ENCODE measurements around the gene CCDC57.
"Not testable (repeated sequence)": the region's sequence is repeated elsewhere in the genome, so short reads cannot be mapped to it uniquely, and the experiment has no call there.

The CCDC57 gene

GRCh38 chr17:82179946-82180475, 32.6 kb downstream of the CCDC57 start:
- no peak overlapping the region for H3K4me3 ChIP-seq (ENCODE audit: low read length in 2 of 2)
- no peak overlapping the region for H3K9ac ChIP-seq (ENCODE audit: low read length in 2 of 2)
- H3K27ac ChIP-seq (ENCODE audit: low read length), result no peak overlapping the region
- no peaks in the 10 kb centered on the region for H3K9me3 ChIP-seq (ENCODE audit: control insufficient read depth in 2 of 2, low read length in 2 of 2)
- no peaks in the 10 kb centered on the region for H3K4me1 ChIP-seq (ENCODE audit: control insufficient read depth, insufficient read depth, low read length)
- peaks cover 33 to 35% of the 10 kb centered on the region in 2 donors for H3K36me3 ChIP-seq (ENCODE audit: control insufficient read depth in 2 of 2, insufficient read depth in 2 of 2, low read length in 2 of 2)
- no peaks in the 10 kb centered on the region for H3K27me3 ChIP-seq (ENCODE audit: control insufficient read depth in 1 of 2, insufficient read depth in 2 of 2, low read length in 2 of 2)

DNA sequence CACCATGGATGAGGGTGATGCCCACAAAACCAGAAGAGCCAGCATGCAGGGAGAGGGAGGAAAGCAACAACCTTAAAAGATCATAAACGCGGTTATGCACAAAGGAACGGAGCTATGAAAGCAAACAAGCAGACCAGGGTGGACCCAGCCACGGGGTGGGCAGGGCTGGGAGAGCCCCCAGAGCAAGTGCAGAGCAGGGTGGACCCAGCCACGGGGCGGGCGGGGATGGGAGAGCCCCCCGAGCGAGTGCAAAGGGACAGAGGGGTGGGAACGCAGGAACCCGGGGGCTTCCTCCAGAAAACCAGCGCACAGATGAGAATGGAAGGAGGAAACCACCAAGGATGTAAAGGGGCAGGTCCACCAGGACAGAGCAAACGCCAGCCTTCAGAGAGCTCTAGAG, 33.2 kb downstream of the CCDC57 start:
- no peak overlapping the region for H3K9ac ChIP-seq (ENCODE audit: low read length in 2 of 2)
- no peaks in the 10 kb centered on the region for H3K27me3 ChIP-seq (ENCODE audit: control insufficient read depth in 1 of 2, insufficient read depth in 2 of 2, low read length in 2 of 2)
- peaks cover 27 to 29% of the 10 kb centered on the region in 2 donors for H3K36me3 ChIP-seq (ENCODE audit: control insufficient read depth in 2 of 2, insufficient read depth in 2 of 2, low read length in 2 of 2)
- no peak overlapping the region for H3K27ac ChIP-seq (ENCODE audit: low read length)
- H3K4me3 ChIP-seq (ENCODE audit: low read length in 2 of 2), result no peak overlapping the region
- no peaks in the 10 kb centered on the region for H3K9me3 ChIP-seq (ENCODE audit: control insufficient read depth in 2 of 2, low read length in 2 of 2)
- H3K4me1 ChIP-seq (ENCODE audit: control insufficient read depth, insufficient read depth, low read length), result no peaks in the 10 kb centered on the region

- peaks cover 22 to 24% of the 10 kb centered on the region in 2 donors for H3K36me3 ChIP-seq (ENCODE audit: control insufficient read depth in 2 of 2, insufficient read depth in 2 of 2, low read length in 2 of 2)
- H3K4me3 ChIP-seq (ENCODE audit: low read length in 2 of 2), result no peak overlapping the region
- no peaks in the 10 kb centered on the region for H3K27me3 ChIP-seq (ENCODE audit: control insufficient read depth in 1 of 2, insufficient read depth in 2 of 2, low read length in 2 of 2)
- H3K9ac ChIP-seq (ENCODE audit: low read length in 2 of 2), result no peak overlapping the region
- no peaks in the 10 kb centered on the region for H3K4me1 ChIP-seq (ENCODE audit: control insufficient read depth, insufficient read depth, low read length)
- H3K27ac ChIP-seq (ENCODE audit: low read length), result no peak overlapping the region
- H3K9me3 ChIP-seq (ENCODE audit: control insufficient read depth in 2 of 2, low read length in 2 of 2), result no peaks in the 10 kb centered on the region
Measured at GRCh38 chr17:82178499-82179261, 34.0 kb downstream of the CCDC57 start.

DNA sequence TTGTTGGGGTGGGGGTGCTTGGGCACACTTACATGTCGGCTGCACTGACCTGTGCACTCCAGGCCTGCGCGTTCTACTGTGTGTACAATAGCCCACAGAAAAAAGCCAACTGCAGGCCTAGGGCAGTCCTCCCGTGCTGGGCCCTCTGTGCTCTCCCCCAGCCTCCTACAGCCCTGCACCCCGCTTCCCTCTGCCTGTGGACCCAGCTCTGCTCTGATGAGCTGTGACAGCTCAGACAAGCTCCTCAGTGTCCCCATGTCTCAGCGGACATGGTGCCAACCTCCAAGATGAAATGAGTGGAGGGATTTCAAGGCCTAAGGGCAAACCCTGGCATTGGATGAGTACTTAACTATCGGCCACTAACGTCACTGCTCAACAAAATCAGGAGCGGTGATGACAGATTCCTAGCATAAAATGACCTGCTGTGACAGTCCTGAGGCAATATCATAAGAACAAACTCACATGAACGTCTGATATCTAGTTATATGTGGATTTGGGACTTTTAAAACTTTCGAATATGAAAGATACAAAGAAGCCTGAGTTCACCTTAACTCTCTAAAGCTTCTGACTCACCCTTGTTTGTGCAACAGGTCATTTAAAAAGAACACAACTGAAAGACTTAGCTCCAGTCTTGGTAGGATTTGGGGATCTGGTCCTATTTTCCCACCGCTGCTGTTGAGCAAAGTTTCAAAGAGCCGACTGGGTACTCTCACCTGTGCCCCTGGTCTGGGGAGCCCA, 34.7 kb downstream of the CCDC57 start:
- Histone ChIP-seq H3K27ac (ENCODE audit: low read length) (no peak overlapping the region), H3K9me3 (ENCODE audit: control insufficient read depth in 2 of 2, low read length in 2 of 2) (no peaks in the 10 kb centered on the region), H3K4me3 (ENCODE audit: low read length in 2 of 2) (no peak overlapping the region), H3K36me3 (ENCODE audit: control insufficient read depth in 2 of 2, insufficient read depth in 2 of 2, low read length in 2 of 2) (peaks cover 15 to 20% of the 10 kb centered on the region in 2 donors), H3K27me3 (ENCODE audit: control insufficient read depth in 1 of 2, insufficient read depth in 2 of 2, low read length in 2 of 2) (no peaks in the 10 kb centered on the region), H3K9ac (ENCODE audit: low read length in 2 of 2) (no peak overlapping the region), H3K4me1 (ENCODE audit: control insufficient read depth, insufficient read depth, low read length) (no peaks in the 10 kb centered on the region)

GRCh38 chr17:82177276-82177675, 35.4 kb downstream of the CCDC57 start:
- Histone ChIP-seq H3K9ac (ENCODE audit: low read length in 2 of 2) (no peak overlapping the region), H3K36me3 (ENCODE audit: control insufficient read depth in 2 of 2, insufficient read depth in 2 of 2, low read length in 2 of 2) (peaks cover 19 to 23% of the 10 kb centered on the region in 2 donors), H3K4me3 (ENCODE audit: low read length in 2 of 2) (no peak overlapping the region)

DNA sequence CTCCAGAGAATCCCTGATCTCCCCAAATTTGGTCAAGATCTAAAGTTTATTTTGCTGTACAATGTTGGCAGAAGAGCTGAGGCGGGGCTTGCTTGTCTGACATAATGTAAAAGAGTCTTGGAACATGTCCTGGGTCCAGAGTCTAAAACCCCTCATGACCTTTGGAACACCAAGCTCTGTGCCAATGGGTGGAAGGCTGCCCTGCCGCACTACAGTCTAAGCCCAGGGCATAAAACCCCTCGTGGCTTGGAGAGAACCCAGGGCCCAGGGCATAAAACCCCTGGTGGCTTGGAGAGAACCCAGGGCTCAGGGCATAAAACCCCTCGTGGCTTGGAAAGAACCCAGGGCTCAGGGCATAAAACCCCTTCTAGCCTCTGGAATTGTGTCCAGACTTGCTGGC, 36.7 kb downstream of the CCDC57 start:
- H3K27me3 ChIP-seq (ENCODE audit: control insufficient read depth in 1 of 2, insufficient read depth in 2 of 2, low read length in 2 of 2), result no peaks in the 10 kb centered on the region
- H3K9ac ChIP-seq (ENCODE audit: low read length in 2 of 2), result no peak overlapping the region
- peaks cover 25 to 28% of the 10 kb centered on the region in 2 donors for H3K36me3 ChIP-seq (ENCODE audit: control insufficient read depth in 2 of 2, insufficient read depth in 2 of 2, low read length in 2 of 2)
- H3K27ac ChIP-seq (ENCODE audit: low read length), result no peak overlapping the region
- H3K9me3 ChIP-seq (ENCODE audit: control insufficient read depth in 2 of 2, low read length in 2 of 2), result no peaks in the 10 kb centered on the region
- no peaks in the 10 kb centered on the region for H3K4me1 ChIP-seq (ENCODE audit: control insufficient read depth, insufficient read depth, low read length)
- H3K4me3 ChIP-seq (ENCODE audit: low read length in 2 of 2), result no peak overlapping the region

More at GRCh38 chr17:82177276-82177675, 35.4 kb downstream of the CCDC57 start:
- Histone ChIP-seq H3K27ac (ENCODE audit: low read length) (no peak overlapping the region), H3K9me3 (ENCODE audit: control insufficient read depth in 2 of 2, low read length in 2 of 2) (no peaks in the 10 kb centered on the region), H3K4me1 (ENCODE audit: control insufficient read depth, insufficient read depth, low read length) (no peaks in the 10 kb centered on the region), H3K27me3 (ENCODE audit: control insufficient read depth in 1 of 2, insufficient read depth in 2 of 2, low read length in 2 of 2) (no peaks in the 10 kb centered on the region)

- Histone ChIP-seq H3K9me3 (ENCODE audit: control insufficient read depth in 2 of 2, low read length in 2 of 2) (no peaks in the 10 kb centered on the region), H3K27ac (ENCODE audit: low read length) (no peak overlapping the region), H3K27me3 (ENCODE audit: control insufficient read depth in 1 of 2, insufficient read depth in 2 of 2, low read length in 2 of 2) (no peaks in the 10 kb centered on the region), H3K9ac (ENCODE audit: low read length in 2 of 2) (no peak overlapping the region), H3K36me3 (ENCODE audit: control insufficient read depth in 2 of 2, insufficient read depth in 2 of 2, low read length in 2 of 2) (peaks cover 27 to 32% of the 10 kb centered on the region in 2 donors), H3K4me3 (ENCODE audit: low read length in 2 of 2) (no peak overlapping the region), H3K4me1 (ENCODE audit: control insufficient read depth, insufficient read depth, low read length) (no peaks in the 10 kb centered on the region)
Measured at GRCh38 chr17:82175201-82175600, 37.4 kb downstream of the CCDC57 start.

DNA sequence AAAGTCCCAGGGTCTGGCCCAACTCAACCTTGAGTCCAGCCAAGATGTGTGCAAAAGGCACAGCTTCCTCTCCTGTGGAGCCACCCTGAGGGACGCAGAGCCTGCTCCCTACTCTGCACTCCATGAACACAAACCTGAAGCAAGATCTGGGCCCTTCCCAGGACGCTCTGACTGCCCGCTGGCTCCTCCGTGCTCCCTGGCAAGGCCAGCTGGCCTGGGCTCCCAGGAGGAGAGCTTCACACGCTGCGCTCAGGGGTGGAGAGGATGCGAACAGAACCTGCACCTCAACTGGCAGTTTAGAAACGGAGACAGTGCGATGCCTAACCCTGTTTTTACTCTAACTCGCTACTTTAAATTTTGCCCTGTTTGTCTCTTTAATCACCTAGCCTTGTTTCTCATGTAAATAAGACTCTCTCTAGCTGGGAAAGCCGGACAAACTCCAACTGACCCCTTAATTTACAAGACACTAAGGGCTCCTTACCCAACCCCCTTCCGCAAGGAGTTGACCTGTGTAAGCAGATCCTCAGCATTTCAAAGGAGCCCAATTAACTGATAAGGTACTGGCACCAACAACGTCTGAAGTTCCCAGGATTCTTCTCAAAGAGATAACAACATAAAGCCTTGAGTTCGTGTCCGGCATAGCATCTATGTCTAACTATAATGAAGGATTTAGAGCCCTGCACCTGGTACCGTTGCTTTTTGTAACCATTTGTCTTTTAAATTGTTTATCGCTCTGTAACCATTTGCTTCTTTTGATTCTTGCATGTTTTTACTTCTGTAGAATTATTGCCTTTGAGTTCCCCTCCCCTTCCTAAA, 38.4 kb downstream of the CCDC57 start:
- not testable (repeated sequence) for H3K4me3 ChIP-seq (ENCODE audit: low read length in 2 of 2); H3K9ac ChIP-seq (ENCODE audit: low read length in 2 of 2); H3K9me3 ChIP-seq (ENCODE audit: control insufficient read depth in 2 of 2, low read length in 2 of 2); H3K27me3 ChIP-seq (ENCODE audit: control insufficient read depth in 1 of 2, insufficient read depth in 2 of 2, low read length in 2 of 2); H3K4me1 ChIP-seq (ENCODE audit: control insufficient read depth, insufficient read depth, low read length); H3K27ac ChIP-seq (ENCODE audit: low read length)
- peaks cover 22 to 32% of the 10 kb centered on the region in 2 donors for H3K36me3 ChIP-seq (ENCODE audit: control insufficient read depth in 2 of 2, insufficient read depth in 2 of 2, low read length in 2 of 2)

DNA sequence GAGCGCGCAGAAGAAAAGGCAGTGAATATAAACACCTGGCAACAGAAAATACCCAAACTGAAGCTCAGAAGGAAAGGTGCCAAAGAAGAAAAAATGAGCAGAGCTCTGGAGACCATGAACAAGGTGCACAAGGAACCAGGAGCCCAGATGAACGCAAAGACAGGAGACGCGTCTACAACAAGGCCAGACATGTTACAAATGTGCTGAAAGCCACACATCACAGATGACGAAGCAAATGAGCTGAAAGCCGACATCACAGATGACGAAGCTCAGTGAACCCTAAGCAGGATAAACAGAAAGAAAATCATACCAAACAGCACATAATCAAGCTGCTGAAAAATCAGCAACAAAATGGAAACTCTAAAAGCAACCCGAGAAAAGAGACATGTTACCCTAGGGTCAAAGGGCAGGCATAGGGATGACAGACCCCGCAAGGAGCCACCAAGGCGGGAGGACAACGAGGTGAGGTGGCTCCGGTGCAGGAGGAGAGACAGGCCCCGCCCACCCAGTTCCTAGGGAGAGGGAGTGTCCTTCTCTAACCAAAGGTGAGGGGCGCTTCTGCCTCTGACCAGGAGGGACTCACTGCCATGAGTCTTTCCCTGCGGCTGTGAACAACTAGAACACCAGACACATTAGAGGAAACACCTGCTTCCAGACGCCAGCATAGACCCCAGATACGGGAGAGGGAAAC, 39.1 kb downstream of the CCDC57 start:
- H3K4me1 ChIP-seq (ENCODE audit: control insufficient read depth, insufficient read depth, low read length), result no peaks in the 10 kb centered on the region
- H3K9me3 ChIP-seq (ENCODE audit: control insufficient read depth in 2 of 2, low read length in 2 of 2), result no peaks in the 10 kb centered on the region
- no peak overlapping the region for H3K27ac ChIP-seq (ENCODE audit: low read length)
- no peaks in the 10 kb centered on the region for H3K27me3 ChIP-seq (ENCODE audit: control insufficient read depth in 1 of 2, insufficient read depth in 2 of 2, low read length in 2 of 2)
- peaks cover 22 to 32% of the 10 kb centered on the region in 2 donors for H3K36me3 ChIP-seq (ENCODE audit: control insufficient read depth in 2 of 2, insufficient read depth in 2 of 2, low read length in 2 of 2)
- no peak overlapping the region for H3K4me3 ChIP-seq (ENCODE audit: low read length in 2 of 2)
- no peak overlapping the region for H3K9ac ChIP-seq (ENCODE audit: low read length in 2 of 2)
